Lung (tissue), 12 donors: ENCODE data around the gene ACTG1. TPM values are rescaled to one million over a fixed set of nuclear protein-coding genes. Genes with fewer than 3 reads are reported as not detected.

Experiments used
- ATAC-seq: fragments of 200-7000 bp; cut with Tn5 transposase; one replicate; pipeline ENCODE4 v1.9.1; 2020; ENCODE audit warnings: moderate number of reproducible peaks; ENCODE audit not compliant: insufficient read depth, low FRiP score
- DNase-seq, 3 donors: peaks; one replicate each; pipeline ENCODE4 v3.0.0-alpha.2; 2013 to 2017
- H3K27ac ChIP-seq, 2 donors: one replicate each; pipeline ENCODE4 v1.5.1; 2013; ENCODE audit warnings: mild to moderate bottlenecking in 2 of 2, moderate library complexity in 2 of 2, control low read depth in 1 of 2, inconsistent platforms in 1 of 2, low read depth in 1 of 2, low read length in 1 of 2
- H3K27me3 ChIP-seq, 3 donors: one replicate each; pipeline ENCODE4 v1.5.1; 2013; ENCODE audit warnings: low read length in 2 of 3; ENCODE audit not compliant: control insufficient read depth in 3 of 3, insufficient read depth in 3 of 3
- H3K36me3 ChIP-seq, 4 donors: one replicate each; pipeline ENCODE4 v1.5.1; 2013; ENCODE audit warnings: low read length in 4 of 4, mild to moderate bottlenecking in 1 of 4, moderate library complexity in 1 of 4; ENCODE audit not compliant: control insufficient read depth in 4 of 4, insufficient read depth in 4 of 4
- H3K4me1 ChIP-seq, 5 donors: one replicate each; pipeline ENCODE4 v1.5.1; 2013; ENCODE audit warnings: low read length in 5 of 5, mild to moderate bottlenecking in 2 of 5, moderate library complexity in 1 of 5; ENCODE audit not compliant: control insufficient read depth in 5 of 5, insufficient read depth in 5 of 5
- H3K4me3 ChIP-seq: one replicate; pipeline ENCODE4 v1.5.1; 2013; ENCODE audit warnings: mild to moderate bottlenecking, control low read depth, moderate library complexity
- H3K9ac ChIP-seq, 2 donors: one replicate each; pipeline ENCODE4 v1.5.1; 2013; ENCODE audit warnings: low read length in 2 of 2, control low read depth in 1 of 2; ENCODE audit not compliant: insufficient read depth in 1 of 2
- H3K9me3 ChIP-seq, 4 donors: one replicate each; pipeline ENCODE4 v1.5.1; 2013; ENCODE audit warnings: low read length in 3 of 4, mild to moderate bottlenecking in 1 of 4, moderate library complexity in 1 of 4; ENCODE audit not compliant: control insufficient read depth in 4 of 4, insufficient read depth in 3 of 4
- WGBS, 2 donors: extraction: QIAGEN DNeasy Blood & Tissue Kit; methylation state at CpG; one replicate each; pipeline ENCODE4 v1.1.7; 2013; 5-methylcytosine and 5-hydroxymethylcytosine counted together
- polyA plus RNA-seq, 2 donors: library from polyadenylated mRNA; stranded (reverse); fragments of 200-250 nt; gene quantifications; one replicate each; pipeline ENCODE4 v1.2.1, GENCODE V29; 2013
- total RNA-seq, 2 donors: library from RNA; depleted of rRNA in 1 of 2; stranded (reverse); fragments of >200 nt in 1 of 2; gene quantifications; one replicate each; pipeline ENCODE4 v1.2.1, GENCODE V29; 2014 to 2021
- TF ChIP-seq, protein P1 (sequence below): IDR thresholded peaks from 2 replicates; pipeline ENCODE4 v1.5.1; 2012; ENCODE audit warnings: mild to moderate bottlenecking; ENCODE audit errors: control extremely low read depth, extremely low read depth
- donor health status: control.
- donor health status: control.
- donor health status: Bipolar disorder and iron deficiency.
- donor health status: healthy.
- donor health status: DM: yes; HTN: yes; CAD: no.

Gene ACTG1
- total and polyA plus RNA-seq, 4 donors: 1,461 to 4,301 (median 3,063) TPM

- TF ChIP-seq, protein P1, sequence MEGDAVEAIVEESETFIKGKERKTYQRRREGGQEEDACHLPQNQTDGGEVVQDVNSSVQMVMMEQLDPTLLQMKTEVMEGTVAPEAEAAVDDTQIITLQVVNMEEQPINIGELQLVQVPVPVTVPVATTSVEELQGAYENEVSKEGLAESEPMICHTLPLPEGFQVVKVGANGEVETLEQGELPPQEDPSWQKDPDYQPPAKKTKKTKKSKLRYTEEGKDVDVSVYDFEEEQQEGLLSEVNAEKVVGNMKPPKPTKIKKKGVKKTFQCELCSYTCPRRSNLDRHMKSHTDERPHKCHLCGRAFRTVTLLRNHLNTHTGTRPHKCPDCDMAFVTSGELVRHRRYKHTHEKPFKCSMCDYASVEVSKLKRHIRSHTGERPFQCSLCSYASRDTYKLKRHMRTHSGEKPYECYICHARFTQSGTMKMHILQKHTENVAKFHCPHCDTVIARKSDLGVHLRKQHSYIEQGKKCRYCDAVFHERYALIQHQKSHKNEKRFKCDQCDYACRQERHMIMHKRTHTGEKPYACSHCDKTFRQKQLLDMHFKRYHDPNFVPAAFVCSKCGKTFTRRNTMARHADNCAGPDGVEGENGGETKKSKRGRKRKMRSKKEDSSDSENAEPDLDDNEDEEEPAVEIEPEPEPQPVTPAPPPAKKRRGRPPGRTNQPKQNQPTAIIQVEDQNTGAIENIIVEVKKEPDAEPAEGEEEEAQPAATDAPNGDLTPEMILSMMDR: no peak
- H3K4me1 ChIP-seq: peaks cover 0 to 22% (median 5%) of the 10 kb centered on the region in 5 donors
- H3K9ac ChIP-seq: peak overlapping the region in 1 of 2 donors; percentile 23
- peak overlapping the region; percentile 87 for H3K4me3 ChIP-seq
- no peaks in the 10 kb centered on the region for H3K9me3 ChIP-seq
- no peaks in the 10 kb centered on the region for H3K27me3 ChIP-seq
- H3K36me3 ChIP-seq: peaks cover 0 to 37% (median 19%) of the 10 kb centered on the region in 4 donors
- no peak overlapping the region for H3K27ac ChIP-seq
- ATAC-seq: no peak
- DNase-seq: no peak
- WGBS, 2 donors: 85 to 89% methylated on average over 27 of the region's 27 CpGs
Observed at GRCh38 chr17:81550830-81551457, 38.3 kb upstream of the ACTG1 start.

GRCh38 chr17:81550285-81550684, 37.7 kb upstream of the ACTG1 start:
- TF ChIP-seq, protein P1: no peak
- peaks cover 0 to 22% (median 5%) of the 10 kb centered on the region in 5 donors for H3K4me1 ChIP-seq
- no peak for DNase-seq

DNA sequence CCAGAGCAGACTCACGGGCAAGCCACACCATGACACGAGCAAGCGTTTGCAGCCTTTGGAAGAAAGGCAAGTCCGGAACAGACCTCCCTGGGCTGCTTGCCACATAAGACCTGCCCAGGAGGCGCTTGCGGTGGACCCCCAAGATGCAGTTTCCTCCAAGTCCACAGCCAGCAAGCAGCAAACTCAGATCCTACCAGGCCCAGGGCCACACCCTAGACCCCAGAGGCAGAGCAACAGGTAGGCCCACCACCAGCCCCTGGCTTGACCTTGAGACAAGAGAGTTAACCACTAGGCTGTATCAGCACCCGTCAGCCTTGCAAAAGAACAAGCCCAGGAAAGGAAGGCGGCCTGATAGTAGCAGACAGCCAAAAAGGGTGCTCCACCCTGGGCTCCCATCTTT, 37.2 kb upstream of the ACTG1 start:
- Histone ChIP-seq H3K9me3 (no peaks in the 10 kb centered on the region), H3K36me3 (peaks cover 0 to 47% (median 21%) of the 10 kb centered on the region in 4 donors), H3K4me1 (peaks cover 0 to 22% (median 5%) of the 10 kb centered on the region in 5 donors), H3K4me3 (no peak overlapping the region), H3K9ac (no peak overlapping the region), H3K27ac (no peak overlapping the region), H3K27me3 (no peaks in the 10 kb centered on the region)
- no peak for ATAC-seq
- no peak for DNase-seq
- 95 to 98% methylated on average over 8 of the region's 8 CpGs for WGBS, 2 donors
- TF ChIP-seq, protein P1: no peak

More at GRCh38 chr17:81550285-81550684, 37.7 kb upstream of the ACTG1 start:
- Histone ChIP-seq H3K27me3 (no peaks in the 10 kb centered on the region), H3K36me3 (peaks cover 0 to 43% (median 21%) of the 10 kb centered on the region in 4 donors), H3K4me3 (no peak overlapping the region), H3K9me3 (no peaks in the 10 kb centered on the region), H3K27ac (no peak overlapping the region), H3K9ac (no peak overlapping the region)
- ATAC-seq: no peak
- 92 to 95% methylated on average over 12 to 15 of the region's 15 CpGs for WGBS, 2 donors
